Measurements from ENCODE around the gene MLN. TPM values are rescaled to one million over a fixed set of nuclear protein-coding genes. Genes with fewer than 3 reads are reported as not detected.

Gene MLN
- total RNA-seq, 2 experiments from 2014 or later: not detected

Other genes with a start within 250 kb of the MLN start
- 10 to 100 TPM; 70.9 to 74.4 TPM for gene BAK1, start 223.7 kb downstream of the MLN start, total RNA-seq
- gene ITPR3, start 182.7 kb downstream of the MLN start, total RNA-seq: 10 to 100 TPM; 44.9 to 71.3 TPM
- 100 to 1,000 TPM in 1 of 2 experiments, 10 to 100 TPM in 1; 94.8 to 108 TPM for gene UQCC2, start 92.3 kb downstream of the MLN start, total RNA-seq
- not detected for gene IP6K3, start 57.1 kb downstream of the MLN start, total RNA-seq
- 10 to 100 TPM; 64.9 to 80.3 TPM for gene LEMD2, start 14.9 kb downstream of the MLN start, total RNA-seq

Measured in activated CD8-positive, alpha-beta memory T cell treated with anti-CD3 and anti-CD28 coated beads, Interleukin-2, amount 10 ng/mL, durations not matched to agents 7 days and 5 days (primary cell).